ENCODE measurements around the gene ATXN1.

ATXN1 gene

GRCh38 chr6:16511723-16512489, 249.4 kb downstream of the ATXN1 start:
- no peak for DNase-seq (ENCODE audit: low read depth in 1 of 2, low spot score in 1 of 2)

- DNase-seq (ENCODE audit: low read depth in 1 of 2, low spot score in 1 of 2), result no peak
These were observed 250.1 kb downstream of the ATXN1 start for GRCh38 chr6:16511040-16511660.

- DNase-seq (ENCODE audit: low read depth in 1 of 2, low spot score in 1 of 2), result no peak
These were observed 251.0 kb downstream of the ATXN1 start for GRCh38 chr6:16510245-16510644.

GRCh38 chr6:16508959-16509358, 252.3 kb downstream of the ATXN1 start:
- no peak for DNase-seq (ENCODE audit: low read depth in 1 of 2, low spot score in 1 of 2)

- no peak for DNase-seq (ENCODE audit: low read depth in 1 of 2, low spot score in 1 of 2)
These were observed 255.4 kb downstream of the ATXN1 start for GRCh38 chr6:16505711-16506357.

GRCh38 chr6:16504609-16505008, 256.7 kb downstream of the ATXN1 start:
- no peak for DNase-seq (ENCODE audit: low read depth in 1 of 2, low spot score in 1 of 2)

- DNase-seq (ENCODE audit: low read depth in 1 of 2, low spot score in 1 of 2), result no peak
These were observed 257.3 kb downstream of the ATXN1 start for GRCh38 chr6:16503970-16504415.

- DNase-seq (ENCODE audit: low read depth in 1 of 2, low spot score in 1 of 2), result no peak
These were observed 258.0 kb downstream of the ATXN1 start for GRCh38 chr6:16503241-16503775.

GRCh38 chr6:16498957-16499356, 262.3 kb downstream of the ATXN1 start:
- no peak for DNase-seq (ENCODE audit: low read depth in 1 of 2, low spot score in 1 of 2)

GRCh38 chr6:16498237-16498636, 263.0 kb downstream of the ATXN1 start:
- DNase-seq (ENCODE audit: low read depth in 1 of 2, low spot score in 1 of 2), result no peak

GRCh38 chr6:16496991-16497801, 264.1 kb downstream of the ATXN1 start:
- DNase-seq (ENCODE audit: low read depth in 1 of 2, low spot score in 1 of 2), result no peak

- no peak for DNase-seq (ENCODE audit: low read depth in 1 of 2, low spot score in 1 of 2)
These were observed 265.1 kb downstream of the ATXN1 start for GRCh38 chr6:16496210-16496609.

GRCh38 chr6:16494793-16495192, 266.5 kb downstream of the ATXN1 start:
- DNase-seq (ENCODE audit: low read depth in 1 of 2, low spot score in 1 of 2), result no peak

- DNase-seq (ENCODE audit: low read depth in 1 of 2, low spot score in 1 of 2), result no peak
These were observed 267.5 kb downstream of the ATXN1 start for GRCh38 chr6:16493802-16494201.

GRCh38 chr6:16493112-16493511, 268.1 kb downstream of the ATXN1 start:
- DNase-seq (ENCODE audit: low read depth in 1 of 2, low spot score in 1 of 2), result no peak

- DNase-seq (ENCODE audit: low read depth in 1 of 2, low spot score in 1 of 2), result no peak
These were observed 269.5 kb downstream of the ATXN1 start for GRCh38 chr6:16491666-16492313.

- no peak for DNase-seq (ENCODE audit: low read depth in 1 of 2, low spot score in 1 of 2)
These were observed 270.6 kb downstream of the ATXN1 start for GRCh38 chr6:16490616-16491015.

- DNase-seq (ENCODE audit: low read depth in 1 of 2, low spot score in 1 of 2), result no peak
These were observed 272.4 kb downstream of the ATXN1 start for GRCh38 chr6:16488813-16489212.

- no peak for DNase-seq (ENCODE audit: low read depth in 1 of 2, low spot score in 1 of 2)
These were observed 273.1 kb downstream of the ATXN1 start for GRCh38 chr6:16487996-16488674.

- DNase-seq (ENCODE audit: low read depth in 1 of 2, low spot score in 1 of 2), result peak; percentile 11 to 44
These were observed 274.6 kb downstream of the ATXN1 start for GRCh38 chr6:16486661-16487060.

All from activated T-helper 1 cell treated with anti-CD3 and anti-CD28 coated beads, Interleukin-2, amount 50 U/mL, for 16 hours (primary cell).